HG03520 (cell line): ENCODE data around the gene NOX4.

Experiments used
- ATAC-seq: cut with Tn5 transposase; IDR thresholded peaks from one replicate; pipeline ENCODE4 v1.9.1; 2021; ENCODE audit warnings: mild to moderate bottlenecking, moderate library complexity; ENCODE audit not compliant: unreplicated experiment

The NOX4 gene

GRCh38 chr11:89490981-89491690, at the start of gene NOX4:
Gene NOX4, minus strand, starts transcription at chr11:89491375. Its CDS starts 129 bp downstream, at chr11:89491246.
- ATAC-seq: no peak

GRCh38 chr11:89540826-89541225, 49.7 kb upstream of the NOX4 start:
- ATAC-seq: no peak

GRCh38 chr11:89537936-89538335, 46.8 kb upstream of the NOX4 start:
- no peak for ATAC-seq

- no peak for ATAC-seq
These were observed 45.8 kb upstream of the NOX4 start for GRCh38 chr11:89536926-89537325.

GRCh38 chr11:89535221-89535620, 44.0 kb upstream of the NOX4 start:
- ATAC-seq: no peak

- ATAC-seq: no peak
These were observed 38.6 kb upstream of the NOX4 start for GRCh38 chr11:89529626-89530380.

- no peak for ATAC-seq
These were observed 30.6 kb upstream of the NOX4 start for GRCh38 chr11:89521792-89522191.

- no peak for ATAC-seq
These were observed 30.1 kb upstream of the NOX4 start for GRCh38 chr11:89521294-89521693.

- no peak for ATAC-seq
These were observed 25.3 kb upstream of the NOX4 start for GRCh38 chr11:89516496-89516895.

GRCh38 chr11:89508544-89508943, 17.4 kb upstream of the NOX4 start:
- ATAC-seq: no peak

GRCh38 chr11:89504270-89504669, 13.1 kb upstream of the NOX4 start:
- no peak for ATAC-seq

- no peak for ATAC-seq
These were observed 12.2 kb upstream of the NOX4 start for GRCh38 chr11:89503422-89503821.

- ATAC-seq: no peak
These were observed 11.1 kb upstream of the NOX4 start for GRCh38 chr11:89502301-89502700.

GRCh38 chr11:89500336-89500735, 9.2 kb upstream of the NOX4 start:
- no peak for ATAC-seq

GRCh38 chr11:89498845-89499448, 7.8 kb upstream of the NOX4 start:
- no peak for ATAC-seq

- no peak for ATAC-seq
These were observed 4.8 kb upstream of the NOX4 start for GRCh38 chr11:89495951-89496350.

- ATAC-seq: no peak
These were observed 2.3 kb upstream of the NOX4 start for GRCh38 chr11:89493431-89493830.

- no peak for ATAC-seq
These were observed 584 bp downstream of the NOX4 start for GRCh38 chr11:89490602-89490980.

- no peak for ATAC-seq
These were observed 1.2 kb downstream of the NOX4 start for GRCh38 chr11:89489930-89490329.

- ATAC-seq: no peak
These were observed 4.2 kb downstream of the NOX4 start for GRCh38 chr11:89487016-89487415.

GRCh38 chr11:89484896-89485295, 6.3 kb downstream of the NOX4 start:
- ATAC-seq: no peak

GRCh38 chr11:89477175-89477574, 14.0 kb downstream of the NOX4 start:
- no peak for ATAC-seq
